DMS114 treated with DMSO at 0.1 percent for 48 hours (cell line): Measurements from ENCODE around the gene ACTN2.

Source experiments
- DNase-seq: peaks from one replicate; lab custom pipeline; 2025; ENCODE audit not compliant: unreplicated experiment; lab: John Stamatoyannopoulos, UW

The ACTN2 gene

DNA sequence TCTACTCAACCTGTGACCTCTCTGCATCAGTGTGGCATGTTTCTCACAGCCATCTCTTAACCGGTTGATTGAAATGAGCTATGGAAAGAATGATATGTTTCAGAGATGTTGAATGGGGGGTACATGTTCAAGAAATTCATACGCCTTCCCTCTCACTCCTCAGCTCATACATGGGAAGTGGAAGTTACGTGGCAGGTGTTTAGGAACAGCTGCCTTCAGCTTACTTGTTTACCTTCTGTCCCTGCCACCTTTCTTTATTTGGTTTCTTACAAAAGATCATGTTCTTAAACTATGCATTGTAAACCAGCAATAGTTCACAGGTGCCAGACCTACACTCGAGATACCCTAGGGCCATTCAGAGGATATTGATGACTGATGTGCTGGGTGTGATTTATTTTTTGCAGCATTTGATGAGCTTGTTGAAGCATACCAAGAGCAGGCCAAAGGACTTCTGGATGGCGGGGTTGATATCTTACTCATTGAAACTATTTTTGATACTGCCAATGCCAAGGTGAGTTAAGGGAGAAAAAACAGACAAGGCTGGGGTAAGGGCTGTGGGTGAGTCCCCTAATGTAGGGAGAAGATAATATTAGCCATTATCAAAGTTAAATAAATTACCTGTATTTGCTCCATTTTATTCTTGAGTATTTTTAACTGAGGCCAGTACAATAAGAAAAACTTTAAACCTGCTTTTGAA is 126.2 kb downstream of the ACTN2 start:
- no peak for DNase-seq
